ENCODE results near the gene COL9A3. TPM values are rescaled to one million over a fixed set of nuclear protein-coding genes. Genes with fewer than 3 reads are reported as not detected.

COL9A3 gene
- total RNA-seq, 1 experiment from 2014 or later = 46.6 TPM

DNA sequence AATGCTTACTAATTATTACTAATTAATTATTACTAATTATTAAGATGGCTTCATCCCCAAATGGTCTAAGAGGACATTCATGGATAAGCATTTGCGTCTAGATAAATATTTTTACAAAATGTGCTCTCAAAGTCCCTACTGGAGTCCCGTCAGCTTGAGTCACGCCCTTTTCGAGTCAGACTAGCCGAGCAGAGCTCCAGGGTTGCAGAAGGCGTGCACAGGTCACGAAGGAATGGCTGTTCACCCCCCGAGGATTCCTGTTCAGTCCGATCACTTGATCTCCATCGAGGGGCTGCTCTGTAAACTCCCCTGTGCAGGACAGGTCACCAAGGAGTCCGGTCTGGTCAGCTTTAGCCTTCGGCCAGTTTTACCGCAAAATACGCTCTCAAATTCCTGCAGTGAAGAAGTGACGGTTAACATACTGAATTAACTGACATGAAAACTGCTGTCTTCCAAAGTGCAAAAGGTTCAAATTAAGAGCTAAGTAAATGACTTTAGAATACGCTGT, 24.9 kb downstream of the COL9A3 start:
- CTCF ChIA-PET = no interaction called here
- TF ChIP-seq TCF7L2 (IDR thresholded peaks at IDR 0.05; ENCODE audit: low read depth, low read length) = no peak
- TF ChIP-seq POLR2AphosphoS5 (IDR thresholded peaks at IDR 0.05; ENCODE audit: low read depth, low read length) = no peak
- TF ChIP-seq, protein P1, sequence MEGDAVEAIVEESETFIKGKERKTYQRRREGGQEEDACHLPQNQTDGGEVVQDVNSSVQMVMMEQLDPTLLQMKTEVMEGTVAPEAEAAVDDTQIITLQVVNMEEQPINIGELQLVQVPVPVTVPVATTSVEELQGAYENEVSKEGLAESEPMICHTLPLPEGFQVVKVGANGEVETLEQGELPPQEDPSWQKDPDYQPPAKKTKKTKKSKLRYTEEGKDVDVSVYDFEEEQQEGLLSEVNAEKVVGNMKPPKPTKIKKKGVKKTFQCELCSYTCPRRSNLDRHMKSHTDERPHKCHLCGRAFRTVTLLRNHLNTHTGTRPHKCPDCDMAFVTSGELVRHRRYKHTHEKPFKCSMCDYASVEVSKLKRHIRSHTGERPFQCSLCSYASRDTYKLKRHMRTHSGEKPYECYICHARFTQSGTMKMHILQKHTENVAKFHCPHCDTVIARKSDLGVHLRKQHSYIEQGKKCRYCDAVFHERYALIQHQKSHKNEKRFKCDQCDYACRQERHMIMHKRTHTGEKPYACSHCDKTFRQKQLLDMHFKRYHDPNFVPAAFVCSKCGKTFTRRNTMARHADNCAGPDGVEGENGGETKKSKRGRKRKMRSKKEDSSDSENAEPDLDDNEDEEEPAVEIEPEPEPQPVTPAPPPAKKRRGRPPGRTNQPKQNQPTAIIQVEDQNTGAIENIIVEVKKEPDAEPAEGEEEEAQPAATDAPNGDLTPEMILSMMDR (IDR thresholded peaks at IDR 0.05) = no peak
- TF ChIP-seq, protein P2, sequence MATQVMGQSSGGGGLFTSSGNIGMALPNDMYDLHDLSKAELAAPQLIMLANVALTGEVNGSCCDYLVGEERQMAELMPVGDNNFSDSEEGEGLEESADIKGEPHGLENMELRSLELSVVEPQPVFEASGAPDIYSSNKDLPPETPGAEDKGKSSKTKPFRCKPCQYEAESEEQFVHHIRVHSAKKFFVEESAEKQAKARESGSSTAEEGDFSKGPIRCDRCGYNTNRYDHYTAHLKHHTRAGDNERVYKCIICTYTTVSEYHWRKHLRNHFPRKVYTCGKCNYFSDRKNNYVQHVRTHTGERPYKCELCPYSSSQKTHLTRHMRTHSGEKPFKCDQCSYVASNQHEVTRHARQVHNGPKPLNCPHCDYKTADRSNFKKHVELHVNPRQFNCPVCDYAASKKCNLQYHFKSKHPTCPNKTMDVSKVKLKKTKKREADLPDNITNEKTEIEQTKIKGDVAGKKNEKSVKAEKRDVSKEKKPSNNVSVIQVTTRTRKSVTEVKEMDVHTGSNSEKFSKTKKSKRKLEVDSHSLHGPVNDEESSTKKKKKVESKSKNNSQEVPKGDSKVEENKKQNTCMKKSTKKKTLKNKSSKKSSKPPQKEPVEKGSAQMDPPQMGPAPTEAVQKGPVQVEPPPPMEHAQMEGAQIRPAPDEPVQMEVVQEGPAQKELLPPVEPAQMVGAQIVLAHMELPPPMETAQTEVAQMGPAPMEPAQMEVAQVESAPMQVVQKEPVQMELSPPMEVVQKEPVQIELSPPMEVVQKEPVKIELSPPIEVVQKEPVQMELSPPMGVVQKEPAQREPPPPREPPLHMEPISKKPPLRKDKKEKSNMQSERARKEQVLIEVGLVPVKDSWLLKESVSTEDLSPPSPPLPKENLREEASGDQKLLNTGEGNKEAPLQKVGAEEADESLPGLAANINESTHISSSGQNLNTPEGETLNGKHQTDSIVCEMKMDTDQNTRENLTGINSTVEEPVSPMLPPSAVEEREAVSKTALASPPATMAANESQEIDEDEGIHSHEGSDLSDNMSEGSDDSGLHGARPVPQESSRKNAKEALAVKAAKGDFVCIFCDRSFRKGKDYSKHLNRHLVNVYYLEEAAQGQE (IDR thresholded peaks at IDR 0.05; ENCODE audit: insufficient read depth in 1 of 2, low read depth in 2 of 2, low read length in 1 of 2) = no peak
- no peak for TF ChIP-seq SIN3A (IDR thresholded peaks at IDR 0.05; ENCODE audit: borderline replicate concordance, insufficient read depth, low read depth, low read length)
- BruUV-seq (replicated peaks) = no TSS peak

DNA sequence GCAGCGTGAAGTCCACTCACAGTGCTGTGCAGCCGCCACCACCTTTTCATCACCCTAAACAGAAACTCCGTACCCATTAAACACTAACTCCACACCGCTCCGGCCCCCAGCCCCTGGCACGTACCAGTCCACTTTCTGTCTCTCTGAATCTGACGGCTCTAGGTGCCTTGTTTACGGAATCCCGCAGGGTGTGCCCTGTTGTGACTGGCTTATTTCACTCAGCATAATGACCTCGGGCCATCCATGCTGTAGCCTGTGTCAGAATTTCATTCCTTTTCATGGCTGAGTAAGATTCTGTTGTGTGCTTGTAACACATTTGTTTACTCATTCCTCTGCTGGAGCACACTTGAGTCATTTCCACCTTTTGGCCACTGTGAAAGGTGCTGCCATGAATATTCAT, 26.8 kb downstream of the COL9A3 start:
- no peak for ATAC-seq

More for the DNA sequence above, 24.9 kb downstream of the COL9A3 start:
- Histone ChIP-seq H3K36me3 (ENCODE audit: control insufficient read depth, insufficient read depth, low read length) (peaks cover 3% of the 10 kb centered on the region; the same call in 1 of the 2 replicates), H3K4me3 (ENCODE audit: low read depth in 2 of 2, low read length in 2 of 2) (no peak overlapping the region), H3K27me3 (ENCODE audit: control insufficient read depth, insufficient read depth, low read length) (no peaks in the 10 kb centered on the region), H3K9me3 (ENCODE audit: control insufficient read depth, insufficient read depth, low read depth, low read length) (no peaks in the 10 kb centered on the region), H3K27ac (ENCODE audit: low read length) (no peak overlapping the region), H3K4me1 (ENCODE audit: control insufficient read depth, insufficient read depth, low read length) (no peaks in the 10 kb centered on the region)
- POLR2A ChIA-PET = no interaction called here
- in situ Hi-C loops (cut with HindIII; ENCODE audit: low pct_unique_long_range_greater_than_20kb, low sequenced_read_pairs) (no loop called here), intact Hi-C loops (cut with micrococcal nuclease; ENCODE audit: unreplicated experiment) (no loop called here)
- ATAC-seq (no peak), DNase-seq (ENCODE audit: low read depth, low spot score) (no peak)

DNA sequence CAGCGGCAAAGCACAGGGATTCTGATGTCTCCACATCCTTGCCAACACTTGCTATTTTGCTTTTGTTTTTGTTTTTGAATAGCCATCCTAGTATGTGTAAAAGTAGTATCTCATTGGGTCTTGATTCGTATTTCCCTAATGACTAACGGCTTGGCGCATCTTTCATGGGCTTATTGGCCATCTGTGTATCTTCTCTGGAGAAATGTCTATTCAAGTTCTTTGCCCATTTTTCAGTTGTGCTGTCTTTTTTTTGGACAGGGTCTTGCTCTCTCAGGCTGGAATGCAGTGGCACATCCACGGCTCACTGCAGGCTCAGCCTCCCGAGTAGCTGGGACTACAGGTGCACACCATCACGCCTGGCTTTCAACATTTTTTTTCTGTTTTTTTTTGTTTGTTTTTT, 27.3 kb downstream of the COL9A3 start:
- ATAC-seq (no peak), DNase-seq (ENCODE audit: low read depth, low spot score) (no peak)
- intact Hi-C loops (cut with micrococcal nuclease; ENCODE audit: unreplicated experiment) (no loop called here), in situ Hi-C loops (cut with HindIII; ENCODE audit: low pct_unique_long_range_greater_than_20kb, low sequenced_read_pairs) (no loop called here)
- no peak overlapping the region for H3K27ac ChIP-seq (ENCODE audit: low read length)
- no peaks in the 10 kb centered on the region for H3K4me1 ChIP-seq (ENCODE audit: control insufficient read depth, insufficient read depth, low read length)
- ChIA-PET POLR2A (no interaction called here), CTCF (no interaction called here)
- no TSS peak for BruUV-seq (replicated peaks)
- no peaks in the 10 kb centered on the region for H3K9me3 ChIP-seq (ENCODE audit: control insufficient read depth, insufficient read depth, low read depth, low read length)
- H3K4me3 ChIP-seq (ENCODE audit: low read depth in 2 of 2, low read length in 2 of 2) = no peak overlapping the region
- no peaks in the 10 kb centered on the region for H3K27me3 ChIP-seq (ENCODE audit: control insufficient read depth, insufficient read depth, low read length)
- TF ChIP-seq TCF7L2 (IDR thresholded peaks at IDR 0.05; ENCODE audit: low read depth, low read length) = no peak
- TF ChIP-seq, protein P1 (IDR thresholded peaks at IDR 0.05) = no peak
- no peak for TF ChIP-seq SIN3A (IDR thresholded peaks at IDR 0.05; ENCODE audit: borderline replicate concordance, insufficient read depth, low read depth, low read length)
- TF ChIP-seq POLR2AphosphoS5 (IDR thresholded peaks at IDR 0.05; ENCODE audit: low read depth, low read length) = no peak
- TF ChIP-seq, protein P2 (IDR thresholded peaks at IDR 0.05; ENCODE audit: insufficient read depth in 1 of 2, low read depth in 2 of 2, low read length in 1 of 2) = no peak
- H3K36me3 ChIP-seq (ENCODE audit: control insufficient read depth, insufficient read depth, low read length) = peaks cover 3% of the 10 kb centered on the region; the same call in 1 of the 2 replicates

More for the DNA sequence above, 26.8 kb downstream of the COL9A3 start:
- no peak for DNase-seq (ENCODE audit: low read depth, low spot score)
- CTCF ChIA-PET = no interaction called here
- POLR2A ChIA-PET = no interaction called here
- no peaks in the 10 kb centered on the region for H3K4me1 ChIP-seq (ENCODE audit: control insufficient read depth, insufficient read depth, low read length)
- intact Hi-C loops (cut with micrococcal nuclease; ENCODE audit: unreplicated experiment) (no loop called here), in situ Hi-C loops (cut with HindIII; ENCODE audit: low pct_unique_long_range_greater_than_20kb, low sequenced_read_pairs) (no loop called here)
- no peaks in the 10 kb centered on the region for H3K27me3 ChIP-seq (ENCODE audit: control insufficient read depth, insufficient read depth, low read length)
- H3K27ac ChIP-seq (ENCODE audit: low read length) = no peak overlapping the region
- no peaks in the 10 kb centered on the region for H3K9me3 ChIP-seq (ENCODE audit: control insufficient read depth, insufficient read depth, low read depth, low read length)
- H3K4me3 ChIP-seq (ENCODE audit: low read depth in 2 of 2, low read length in 2 of 2) = no peak overlapping the region
- H3K36me3 ChIP-seq (ENCODE audit: control insufficient read depth, insufficient read depth, low read length) = peaks cover 3% of the 10 kb centered on the region; the same call in 1 of the 2 replicates
- TSS peak; percentile 78 for BruUV-seq (replicated peaks)
- TF ChIP-seq TCF7L2 (IDR thresholded peaks at IDR 0.05; ENCODE audit: low read depth, low read length) (no peak), POLR2AphosphoS5 (IDR thresholded peaks at IDR 0.05; ENCODE audit: low read depth, low read length) (peak; percentile 22; the same call in 1 of the 2 replicates)
